ENCODE results near the gene ARSG.

DNA sequence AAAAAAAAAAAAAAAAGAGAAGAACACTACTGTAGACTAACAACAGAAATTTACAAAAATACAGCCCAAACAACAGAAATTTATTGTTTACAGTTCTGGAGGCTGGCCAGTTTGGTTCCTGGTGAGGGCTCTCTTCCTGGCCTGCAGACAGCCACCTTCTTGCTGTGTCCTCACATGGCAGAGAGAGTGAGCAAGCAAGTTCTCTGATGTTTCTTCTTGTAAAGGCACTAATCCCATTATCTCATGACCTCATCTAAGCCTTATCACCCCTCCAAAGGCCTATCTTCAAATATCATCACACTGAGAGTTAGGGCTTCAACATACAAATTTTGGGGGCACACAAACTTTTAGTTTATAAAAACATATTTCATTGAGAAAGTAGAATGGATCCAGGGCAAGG lies 7.3 kb downstream of the ARSG start:
- TF ChIP-seq, protein P1, sequence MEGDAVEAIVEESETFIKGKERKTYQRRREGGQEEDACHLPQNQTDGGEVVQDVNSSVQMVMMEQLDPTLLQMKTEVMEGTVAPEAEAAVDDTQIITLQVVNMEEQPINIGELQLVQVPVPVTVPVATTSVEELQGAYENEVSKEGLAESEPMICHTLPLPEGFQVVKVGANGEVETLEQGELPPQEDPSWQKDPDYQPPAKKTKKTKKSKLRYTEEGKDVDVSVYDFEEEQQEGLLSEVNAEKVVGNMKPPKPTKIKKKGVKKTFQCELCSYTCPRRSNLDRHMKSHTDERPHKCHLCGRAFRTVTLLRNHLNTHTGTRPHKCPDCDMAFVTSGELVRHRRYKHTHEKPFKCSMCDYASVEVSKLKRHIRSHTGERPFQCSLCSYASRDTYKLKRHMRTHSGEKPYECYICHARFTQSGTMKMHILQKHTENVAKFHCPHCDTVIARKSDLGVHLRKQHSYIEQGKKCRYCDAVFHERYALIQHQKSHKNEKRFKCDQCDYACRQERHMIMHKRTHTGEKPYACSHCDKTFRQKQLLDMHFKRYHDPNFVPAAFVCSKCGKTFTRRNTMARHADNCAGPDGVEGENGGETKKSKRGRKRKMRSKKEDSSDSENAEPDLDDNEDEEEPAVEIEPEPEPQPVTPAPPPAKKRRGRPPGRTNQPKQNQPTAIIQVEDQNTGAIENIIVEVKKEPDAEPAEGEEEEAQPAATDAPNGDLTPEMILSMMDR (IDR thresholded peaks at IDR 0.05; ENCODE audit: low read depth, low read length, poor library complexity, severe bottlenecking): no peak
- no peak for TF ChIP-seq EZH2phosphoT487 (IDR thresholded peaks at IDR 0.05; ENCODE audit: borderline replicate concordance, low read length)
